ENCODE results near the gene WASF2. TPM values are rescaled to one million over a fixed set of nuclear protein-coding genes. Genes with fewer than 3 reads are reported as not detected.

WASF2 gene
- total RNA-seq, 1 donor from 2014 or later, result 22.1 TPM

GRCh38 chr1:27428316-27429028, 61.5 kb downstream of the WASF2 start:
- Histone ChIP-seq H3K36me3 (ENCODE audit: control insufficient read depth, insufficient read depth, low read length) (peaks cover 17% of the 10 kb centered on the region), H3K4me3 (ENCODE audit: low read depth, low read length) (no peak overlapping the region), H3K27me3 (ENCODE audit: control insufficient read depth, insufficient read depth, low read length) (no peaks in the 10 kb centered on the region)
- DNase-seq (ENCODE audit: low read depth) (no peak), FAIRE-seq (no peak)
- TF ChIP-seq CTCF (IDR thresholded peaks at IDR 0.05; ENCODE audit: insufficient read depth, low read length, severe bottlenecking), result no peak

- no peak for DNase-seq (ENCODE audit: low read depth)
- Histone ChIP-seq H3K27me3 (ENCODE audit: control insufficient read depth, insufficient read depth, low read length) (no peaks in the 10 kb centered on the region), H3K36me3 (ENCODE audit: control insufficient read depth, insufficient read depth, low read length) (peaks cover 17% of the 10 kb centered on the region), H3K4me3 (ENCODE audit: low read depth, low read length) (no peak overlapping the region)
- FAIRE-seq, result no peak
- no peak for TF ChIP-seq CTCF (IDR thresholded peaks at IDR 0.05; ENCODE audit: insufficient read depth, low read length, severe bottlenecking)
Measured at GRCh38 chr1:27427816-27428315, 62.1 kb downstream of the WASF2 start.

- TF ChIP-seq CTCF (IDR thresholded peaks at IDR 0.05; ENCODE audit: insufficient read depth, low read length, severe bottlenecking), result no peak
- FAIRE-seq (no peak), DNase-seq (ENCODE audit: low read depth) (no peak)
- Histone ChIP-seq H3K4me3 (ENCODE audit: low read depth, low read length) (no peak overlapping the region), H3K27me3 (ENCODE audit: control insufficient read depth, insufficient read depth, low read length) (no peaks in the 10 kb centered on the region), H3K36me3 (ENCODE audit: control insufficient read depth, insufficient read depth, low read length) (peaks cover 17% of the 10 kb centered on the region)
Measured at GRCh38 chr1:27427329-27427728, 62.6 kb downstream of the WASF2 start.

- H3K4me3 ChIP-seq (ENCODE audit: low read depth, low read length), result no peak overlapping the region
- DNase-seq (ENCODE audit: low read depth) (no peak), FAIRE-seq (no peak)
- H3K36me3 ChIP-seq (ENCODE audit: control insufficient read depth, insufficient read depth, low read length), result peaks cover 16% of the 10 kb centered on the region
- no peaks in the 10 kb centered on the region for H3K27me3 ChIP-seq (ENCODE audit: control insufficient read depth, insufficient read depth, low read length)
- no peak for TF ChIP-seq CTCF (IDR thresholded peaks at IDR 0.05; ENCODE audit: insufficient read depth, low read length, severe bottlenecking)
Measured at GRCh38 chr1:27423709-27424108, 66.3 kb downstream of the WASF2 start.

- H3K36me3 ChIP-seq (ENCODE audit: control insufficient read depth, insufficient read depth, low read length), result peaks cover 22% of the 10 kb centered on the region
- no peak overlapping the region for H3K4me3 ChIP-seq (ENCODE audit: low read depth, low read length)
- DNase-seq (ENCODE audit: low read depth) (peak; percentile 92), FAIRE-seq (no peak)
- TF ChIP-seq CTCF (IDR thresholded peaks at IDR 0.05; ENCODE audit: insufficient read depth, low read length, severe bottlenecking), result no peak
- no peaks in the 10 kb centered on the region for H3K27me3 ChIP-seq (ENCODE audit: control insufficient read depth, insufficient read depth, low read length)
Measured at GRCh38 chr1:27418326-27419185, 71.4 kb downstream of the WASF2 start.

All from bronchial epithelial cell (primary cell).